EH (cell line): ENCODE data around the gene TBX1.
"Not testable (repeated sequence)": the region's sequence is repeated elsewhere in the genome, so short reads cannot be mapped to it uniquely, and the experiment has no call there.

Source experiments
- DNase-seq: peaks from one replicate; pipeline ENCODE4 v3.0.0-alpha.2; 2015; ENCODE audit warnings: low read depth

Gene TBX1

DNA sequence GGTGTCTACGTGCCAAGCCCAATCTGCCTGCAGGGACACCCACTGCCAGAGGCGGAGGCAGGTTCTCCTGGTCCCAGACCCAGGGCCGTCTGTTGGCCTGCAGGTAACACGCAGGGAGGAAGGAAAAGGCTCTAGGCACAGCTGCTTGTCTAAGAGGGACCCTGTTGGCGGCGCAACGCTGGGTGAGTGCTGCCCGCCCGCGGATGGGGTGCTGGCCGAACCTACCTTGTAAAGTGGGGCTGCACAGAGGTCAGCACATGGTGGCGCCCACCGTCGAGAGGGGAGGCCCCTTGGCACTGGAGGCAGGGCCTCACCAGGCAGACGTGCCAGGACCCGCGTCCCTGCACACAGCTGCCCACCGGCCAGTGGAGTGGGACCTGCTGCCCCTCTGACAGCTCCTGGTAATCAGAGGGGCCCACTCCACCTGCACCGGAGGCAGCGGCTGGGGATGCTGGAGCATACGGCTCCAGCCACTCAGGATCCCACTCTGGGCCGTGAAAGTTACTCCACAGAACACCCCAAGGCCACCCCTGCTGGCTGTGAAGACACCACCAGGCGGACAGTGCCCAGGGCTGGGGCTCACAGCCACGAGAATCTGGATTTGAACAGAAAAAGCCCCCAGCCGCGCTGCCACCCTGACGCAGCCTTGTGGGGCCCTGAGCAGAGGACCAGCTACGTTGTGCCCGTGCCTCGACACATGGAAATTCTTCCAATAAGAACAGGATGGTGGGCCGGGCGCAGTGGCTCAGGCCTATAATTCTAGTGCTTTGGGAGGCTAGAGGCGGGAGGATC lies 24.0 kb downstream of the TBX1 start:
- no peak for DNase-seq

- DNase-seq = no peak
Measured at GRCh38 chr22:19785461-19786263, 25.1 kb downstream of the TBX1 start.

- DNase-seq = no peak
Measured at GRCh38 chr22:19786264-19786585, 25.6 kb downstream of the TBX1 start.

DNA sequence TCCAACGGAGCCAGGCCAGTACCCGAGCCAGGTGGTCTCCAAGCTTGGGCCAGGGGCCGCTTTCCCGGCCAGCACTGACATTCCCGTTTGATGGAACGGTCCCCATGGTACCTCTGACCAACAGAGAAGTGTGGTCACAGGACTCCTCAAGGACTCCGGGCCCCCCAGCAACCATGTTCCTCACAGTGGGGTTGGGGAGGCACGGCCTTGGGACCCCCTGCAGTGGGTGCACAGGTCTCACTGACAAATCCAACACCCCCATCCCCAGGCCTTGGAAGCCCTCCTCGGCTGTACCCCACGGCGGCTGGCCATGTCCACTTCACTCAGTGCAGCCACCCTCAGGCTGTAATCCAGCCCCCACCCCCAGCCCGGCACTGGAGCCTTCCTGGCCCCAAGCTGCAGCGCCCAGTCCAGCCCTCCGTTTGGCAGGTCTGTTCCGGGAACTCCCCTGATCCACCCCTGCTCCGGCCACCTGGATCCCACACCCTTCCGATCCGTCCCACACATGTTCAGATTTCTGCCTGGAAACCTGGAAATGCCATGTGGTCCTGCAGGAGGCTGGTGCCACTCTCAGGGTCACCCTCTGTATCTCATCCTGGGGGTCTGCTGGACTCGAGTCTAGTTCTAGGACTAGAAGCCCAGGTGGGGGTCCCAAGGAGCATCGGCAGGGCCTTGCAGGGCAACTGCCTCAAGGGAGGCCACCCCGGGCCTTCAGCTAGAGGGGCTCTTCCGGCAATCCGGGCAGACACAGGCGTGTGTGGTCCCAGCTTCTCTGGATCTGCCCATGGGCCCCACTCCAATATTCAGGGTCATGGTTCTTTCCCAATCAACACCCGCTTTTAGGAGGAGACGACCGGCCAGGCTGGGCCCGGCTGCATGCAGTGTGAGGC lies 26.6 kb downstream of the TBX1 start:
- no peak for DNase-seq

DNA sequence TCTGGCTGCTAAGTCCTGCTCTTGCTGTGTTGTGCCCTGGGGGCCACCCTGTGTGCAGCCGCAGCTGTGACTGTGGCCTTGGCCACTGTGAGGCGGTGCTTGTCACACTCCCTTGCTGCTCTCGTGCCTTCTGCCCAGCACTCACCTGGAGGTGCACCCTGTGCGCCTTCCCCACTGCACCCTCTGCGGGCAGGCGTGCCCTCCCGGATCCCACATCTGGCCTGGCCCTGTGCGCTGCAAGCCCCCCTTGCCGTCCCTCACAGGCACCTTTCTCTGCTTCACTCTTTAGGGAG lies 27.2 kb downstream of the TBX1 start:
- no peak for DNase-seq

GRCh38 chr22:19788661-19789225 lies 28.2 kb downstream of the TBX1 start:
- no peak for DNase-seq

DNA sequence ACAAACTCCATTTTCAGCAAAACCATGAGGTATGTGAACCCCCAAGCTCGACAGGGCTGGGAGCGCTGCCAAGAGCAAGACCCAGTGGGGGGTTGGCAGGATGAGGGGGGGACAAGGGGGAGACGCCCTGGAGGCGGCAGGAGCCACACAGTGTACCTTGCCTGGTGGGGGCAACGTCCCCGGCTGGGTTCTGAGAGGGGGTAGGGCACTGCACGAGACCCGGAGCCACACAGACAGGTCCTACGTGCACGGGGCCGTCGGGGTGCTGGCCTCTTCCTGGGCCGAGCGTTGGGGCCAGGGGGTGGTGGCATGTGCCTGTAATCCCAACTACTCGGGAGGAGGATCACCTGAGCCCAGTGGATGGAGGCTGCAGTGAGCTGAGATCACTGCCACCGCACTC lies 28.8 kb downstream of the TBX1 start:
- DNase-seq = no peak

GRCh38 chr22:19789828-19790227 lies 29.2 kb downstream of the TBX1 start:
- no peak for DNase-seq

- no peak for DNase-seq
Measured at GRCh38 chr22:19791243-19791642, 30.7 kb downstream of the TBX1 start.

DNA sequence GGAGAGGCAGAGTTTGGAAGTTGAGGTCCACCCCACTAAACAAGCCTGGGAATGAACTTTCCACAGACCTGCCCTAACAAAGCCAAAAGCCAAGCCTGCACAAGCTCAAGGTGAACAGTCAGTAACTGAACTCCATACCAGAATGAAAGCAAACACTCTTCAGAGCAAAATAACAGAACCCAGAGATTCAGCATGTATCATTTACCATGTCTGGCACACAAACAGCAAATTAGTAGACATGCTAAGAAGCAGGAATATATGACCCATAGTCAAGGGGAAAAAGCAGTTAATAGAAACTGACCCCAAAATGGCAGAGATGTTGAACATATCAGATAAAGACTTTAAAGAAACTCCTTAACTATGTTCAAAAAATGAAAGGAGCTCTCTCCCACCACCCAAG lies 31.3 kb downstream of the TBX1 start:
- no peak for DNase-seq

DNA sequence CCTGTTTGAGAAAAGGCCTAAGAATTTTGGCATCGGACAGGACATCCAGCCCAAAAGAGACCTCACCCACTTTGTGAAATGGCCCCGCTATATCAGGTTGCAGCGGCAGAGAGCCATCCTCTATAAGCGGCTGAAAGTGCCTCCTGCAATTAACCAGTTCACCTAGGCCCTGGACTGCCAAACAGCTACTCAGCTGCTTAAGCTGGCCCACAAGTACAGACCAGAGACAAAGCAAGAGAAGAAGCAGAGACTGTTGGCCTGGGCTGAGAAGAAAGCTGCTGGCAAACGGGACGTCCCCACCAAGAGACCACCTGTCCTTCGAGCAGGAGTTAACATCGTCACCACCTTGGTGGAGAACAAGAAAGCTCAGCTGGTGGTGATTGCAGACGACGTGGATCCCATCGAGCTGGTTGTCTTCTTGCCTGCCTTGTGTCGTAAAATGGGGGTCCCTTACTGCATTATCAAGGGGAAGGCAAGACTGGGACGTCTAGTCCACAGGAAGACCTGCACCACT lies 31.9 kb downstream of the TBX1 start:
- DNase-seq = not testable (repeated sequence)

DNA sequence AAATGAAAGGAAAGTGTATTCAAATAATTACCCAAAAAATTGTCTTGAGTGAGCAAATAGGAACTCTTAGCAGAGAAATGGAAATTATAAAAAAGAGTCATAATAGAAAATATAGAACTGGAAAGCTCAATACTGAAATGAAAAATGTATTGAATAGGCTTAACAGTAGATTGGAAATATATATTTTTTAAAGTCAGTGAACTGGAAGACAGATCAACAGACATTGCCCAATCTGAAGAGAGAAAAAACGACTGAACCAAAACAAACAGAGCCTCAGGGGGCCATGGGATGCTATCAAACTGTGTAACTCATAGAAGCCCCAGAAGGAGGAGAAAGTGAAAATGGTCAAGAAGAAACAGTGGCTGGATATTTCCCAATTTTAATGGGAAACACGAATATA lies 32.6 kb downstream of the TBX1 start:
- no peak for DNase-seq

DNA sequence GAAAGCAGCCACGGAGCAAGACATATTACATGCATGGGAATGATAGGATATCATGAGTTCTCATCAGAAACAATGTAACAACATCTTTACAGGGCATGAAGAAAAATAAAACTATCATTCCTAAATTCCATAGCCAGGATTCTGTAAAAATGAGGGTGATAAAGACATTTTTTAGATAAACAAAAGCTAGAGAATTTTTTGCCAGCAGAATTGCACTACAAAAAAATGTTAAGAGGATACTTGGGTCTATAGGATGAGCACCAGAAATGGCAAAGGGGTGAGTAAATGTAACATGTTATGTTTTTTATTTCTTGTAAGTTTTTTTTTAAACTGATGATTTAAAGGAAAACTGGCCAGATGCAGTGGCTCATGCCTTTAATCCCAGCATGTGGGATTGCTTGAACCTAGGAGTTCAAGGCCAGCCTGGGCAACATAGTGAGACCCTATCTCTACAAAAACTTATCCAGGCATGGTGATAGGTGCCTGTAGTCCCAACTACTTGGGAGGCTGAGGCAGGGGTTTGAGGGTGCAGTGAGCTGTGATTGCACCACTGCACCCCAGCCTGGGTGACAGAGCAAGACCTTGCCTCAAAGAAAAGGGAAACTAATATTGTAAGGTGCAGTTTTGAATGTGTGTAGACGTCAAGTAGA lies 33.2 kb downstream of the TBX1 start:
- peak; percentile 56 for DNase-seq

DNA sequence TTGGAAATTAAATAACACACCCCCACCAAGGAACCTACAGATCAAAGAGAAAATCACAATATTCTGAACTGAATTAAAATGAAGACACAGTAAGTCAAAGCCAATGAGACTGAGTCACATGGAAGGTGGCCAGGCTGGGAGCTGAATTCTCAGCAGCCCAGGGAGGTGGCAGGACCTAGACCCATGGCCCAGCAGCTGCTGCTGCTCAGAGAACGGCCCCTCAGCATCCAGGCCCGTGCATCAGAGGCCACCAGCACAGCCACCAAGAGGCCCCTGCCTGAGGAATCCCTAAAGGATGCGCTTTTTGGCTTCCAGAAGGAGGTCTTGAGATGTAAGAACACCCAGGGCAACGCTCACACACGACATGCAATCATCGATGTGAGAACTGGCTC lies 35.0 kb downstream of the TBX1 start:
- peak; percentile 56 for DNase-seq

DNA sequence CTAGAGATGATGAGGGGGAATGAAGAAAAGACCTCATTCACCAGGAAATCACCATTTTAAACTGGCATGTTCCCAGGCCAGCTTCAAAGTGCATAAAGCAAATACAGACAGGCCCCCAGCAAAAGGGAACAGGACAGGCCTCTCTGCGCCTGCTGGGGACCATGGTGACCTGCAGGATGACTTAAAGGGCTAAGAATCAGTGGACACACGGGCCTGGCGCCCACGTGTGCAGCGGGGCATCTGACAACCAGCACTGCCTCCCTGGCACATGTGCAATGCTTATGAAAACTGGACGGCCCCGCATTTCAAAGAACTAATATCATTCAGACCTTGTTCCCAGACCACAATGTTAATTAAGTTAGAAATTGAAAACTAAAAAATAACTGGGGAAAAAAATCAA lies 35.6 kb downstream of the TBX1 start:
- DNase-seq = no peak

GRCh38 chr22:19797086-19798002 lies 36.8 kb downstream of the TBX1 start:
- DNase-seq = no peak

DNA sequence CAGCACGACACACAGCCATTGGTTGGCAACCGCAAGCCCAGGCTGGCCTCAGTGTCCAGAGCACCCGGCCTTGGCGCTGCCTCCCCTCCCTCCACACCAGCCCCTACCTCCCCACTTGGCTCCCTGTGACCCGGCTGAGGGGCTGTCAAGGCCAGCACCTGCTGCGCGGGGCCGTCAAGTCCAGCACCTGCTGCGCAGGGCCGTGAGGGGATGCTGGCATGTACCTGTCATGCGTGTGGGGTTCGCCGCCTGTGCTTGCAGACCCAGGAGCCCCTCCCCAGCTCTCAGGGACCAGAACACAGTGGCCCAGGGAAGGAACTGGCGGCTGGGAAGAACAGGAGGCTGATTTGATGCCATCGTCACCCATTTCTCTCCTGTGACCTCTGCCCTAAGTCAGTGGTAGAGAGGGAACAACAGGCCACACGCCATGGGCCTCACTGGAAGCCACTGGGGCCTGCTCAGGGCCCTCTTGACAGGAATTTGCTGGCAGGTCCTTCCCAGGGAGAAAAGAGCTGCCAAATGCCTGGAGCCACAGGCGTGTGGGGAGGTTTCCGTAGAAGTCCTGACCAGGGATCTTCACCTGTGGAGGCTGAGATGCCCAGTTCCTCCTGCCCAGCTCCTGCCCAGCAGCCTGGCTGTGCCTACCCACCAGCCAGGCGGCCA lies 37.6 kb downstream of the TBX1 start:
- no peak for DNase-seq

DNA sequence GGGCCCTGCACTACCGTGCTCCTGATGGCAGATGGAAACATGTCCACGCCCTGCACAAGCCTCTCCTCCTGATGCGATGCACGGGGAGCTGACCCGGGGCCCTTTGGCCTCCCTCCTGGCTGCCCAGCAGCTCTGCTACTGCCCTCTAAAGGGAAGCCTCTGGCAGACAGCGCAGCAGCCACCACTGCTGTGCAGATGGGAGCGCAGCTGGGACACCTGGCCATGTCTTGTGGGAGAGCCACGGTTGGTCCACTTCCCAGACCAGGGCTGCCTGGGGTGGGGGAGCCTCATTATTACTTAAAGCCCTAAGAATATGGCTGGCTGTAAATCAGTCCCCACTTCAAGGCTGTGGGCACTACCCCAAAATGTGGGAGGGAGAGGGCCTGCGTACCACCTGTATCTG lies 38.3 kb downstream of the TBX1 start:
- no peak for DNase-seq

DNA sequence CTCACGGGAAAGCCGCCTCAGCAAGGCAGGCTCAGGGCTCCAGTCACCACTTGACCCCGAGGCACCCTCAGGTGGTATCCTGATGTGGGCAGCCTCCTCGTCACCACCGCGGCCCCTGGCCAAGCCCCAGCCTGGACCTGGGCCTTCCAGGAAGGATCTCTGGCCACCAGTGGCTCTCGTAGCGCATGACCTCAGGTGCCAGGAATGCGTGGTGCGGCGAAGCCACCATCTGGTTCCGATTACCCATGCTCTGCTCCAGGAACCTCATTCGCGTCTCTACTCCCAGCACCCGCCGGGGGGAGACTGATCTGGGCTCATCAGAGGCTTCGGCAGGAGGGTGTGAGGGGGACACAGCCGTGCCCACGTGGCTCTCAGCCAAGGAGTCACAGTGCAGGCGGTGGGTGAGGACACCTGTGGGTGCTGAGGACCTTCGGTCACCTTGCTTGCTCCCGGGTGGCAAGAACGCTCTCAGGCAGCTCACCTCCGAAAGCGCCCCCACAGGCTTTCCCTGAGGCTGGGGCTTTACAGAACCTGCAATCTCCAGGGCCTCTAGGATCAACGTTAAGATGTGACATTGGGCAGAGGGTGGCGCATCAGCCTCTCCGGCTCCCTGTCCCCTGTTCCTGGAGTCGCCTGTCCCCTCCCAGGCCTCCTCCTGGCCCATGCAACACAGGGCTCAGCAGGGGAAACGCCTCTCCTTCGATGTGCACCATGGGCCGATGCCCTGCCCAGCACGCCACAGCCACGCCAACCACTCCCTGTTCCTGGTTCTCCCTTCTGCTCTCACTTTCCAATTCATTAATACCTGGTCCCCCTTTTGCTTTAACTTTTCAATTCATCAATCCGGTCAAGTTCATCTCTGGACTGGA lies 39.0 kb downstream of the TBX1 start:
- peak; percentile 98 for DNase-seq
